A673 (cell line): Measurements from ENCODE around the gene SYNPO. TPM values are rescaled to one million over a fixed set of nuclear protein-coding genes. Genes with fewer than 3 reads are reported as not detected.

Experiments used
- BruUV-seq: library from RNA; stranded (reverse); fragments of 400-500 nt; replicated peaks from 2 replicates; lab custom pipeline; 2021; lab: Mats Ljungman, UMichigan
- CTCF ChIA-PET: fragments of 300-600 bp; sonication (Branson Sonifier 250); formaldehyde crosslinking; loops from one replicate; lab custom pipeline; 2022; ENCODE audit warnings: antibody characterized with exemption; lab: Charles Lee
- POLR2A ChIA-PET: fragments of 300-600 bp; sonication (Branson Sonifier 250); formaldehyde crosslinking; loops from one replicate; lab custom pipeline; 2022; ENCODE audit warnings: antibody characterized with exemption; ENCODE audit not compliant: low non-redundant PET; lab: Charles Lee
- DNase-seq: peaks from one replicate; pipeline ENCODE4 v3.0.0-alpha.2; 2015; ENCODE audit warnings: low spot score
- H3K27ac ChIP-seq: fragments of 200-600 bp; sonication (generic); 2 replicates; pipeline ENCODE4 v1.5.1; 2016; ENCODE audit warnings: mixed run types, low read depth, mild to moderate bottlenecking, mixed read lengths, antibody characterized with exemption, low read length; ENCODE audit not compliant: poor library complexity, severe bottlenecking
- H3K27me3 ChIP-seq: fragments of 200-600 bp; sonication (generic); replicated peaks from 2 replicates; pipeline ENCODE4 v1.6.1; 2017; ENCODE audit warnings: mixed run types, low read depth, mild to moderate bottlenecking, mixed read lengths, antibody characterized with exemption, low read length; ENCODE audit not compliant: insufficient read depth, poor library complexity
- H3K36me3 ChIP-seq: fragments of 200-600 bp; sonication (generic); 2 replicates; pipeline ENCODE4 v1.6.1; 2016; ENCODE audit warnings: mixed run types, mild to moderate bottlenecking, mixed read lengths, antibody characterized with exemption, low read length; ENCODE audit not compliant: insufficient read depth, poor library complexity, severe bottlenecking
- H3K4me1 ChIP-seq: fragments of 200-600 bp; sonication (generic); 2 replicates; pipeline ENCODE4 v1.6.1; 2017; ENCODE audit warnings: mixed run types, mild to moderate bottlenecking, mixed read lengths, antibody characterized with exemption, low read length; ENCODE audit not compliant: insufficient read depth, poor library complexity, severe bottlenecking
- H3K4me3 ChIP-seq: fragments of 200-600 bp; sonication (generic); 2 replicates; pipeline ENCODE4 v1.5.1; 2016; ENCODE audit warnings: low read depth, mixed run types, mild to moderate bottlenecking, mixed read lengths, low read length; ENCODE audit not compliant: poor library complexity, severe bottlenecking
- H3K9me3 ChIP-seq: fragments of 200-600 bp; sonication (generic); 2 replicates; pipeline ENCODE4 v1.6.1; 2016; ENCODE audit warnings: mixed run types, low read depth, mild to moderate bottlenecking, mixed read lengths, antibody characterized with exemption, low read length; ENCODE audit not compliant: poor library complexity, severe bottlenecking
- CTCF ChIP-seq: fragments of 300-800, 200-600 bp; sonication (generic); conservative IDR thresholded peaks from 2 replicates; pipeline ENCODE4 v1.5.1; 2017; ENCODE audit warnings: low read depth, mild to moderate bottlenecking, antibody characterized with exemption, low read length, moderate library complexity, mixed read lengths
- EZH2 ChIP-seq: fragments of 200-600 bp; sonication (generic); IDR thresholded peaks from 2 replicates; pipeline ENCODE4 v1.6.1; 2017; ENCODE audit warnings: borderline replicate concordance, low read depth, mild to moderate bottlenecking, mixed read lengths, antibody characterized with exemption, low read length; ENCODE audit not compliant: poor library complexity, severe bottlenecking
- intact Hi-C: fragments of 100-400 bp; cut with micrococcal nuclease; formaldehyde crosslinking; loops from one replicate; pipeline ENCODE4 v1.10.0; 2022; ENCODE audit not compliant: unreplicated experiment
- total RNA-seq: library from RNA; stranded (reverse); gene quantifications from 2 replicates; pipeline ENCODE4 v1.2.3, GENCODE V29; 2021

SYNPO gene
- total RNA-seq, 1 experiment from 2014 or later = 7.6 TPM

- no TSS peak for BruUV-seq
- Histone ChIP-seq H3K4me3 (no peak overlapping the region), H3K9me3 (no peaks in the 10 kb centered on the region), H3K27me3 (no peaks in the 10 kb centered on the region), H3K27ac (no peak overlapping the region), H3K4me1 (peaks cover 17% of the 10 kb centered on the region), H3K36me3 (no peaks in the 10 kb centered on the region)
- CTCF ChIA-PET = no interaction called here
- no peak for DNase-seq
- POLR2A ChIA-PET = no interaction called here
- intact Hi-C loops = loop anchor here (10.0 kb wide), 1 partner anchor 197 kb away; no protein-coding TSS in a partner anchor
- no peak for TF ChIP-seq CTCF
- TF ChIP-seq EZH2 = no peak
Measured at GRCh38 chr5:150651382-150651781, 10.9 kb downstream of the SYNPO start.

- Histone ChIP-seq H3K4me3 (no peak overlapping the region), H3K4me1 (peaks cover 17% of the 10 kb centered on the region), H3K9me3 (no peaks in the 10 kb centered on the region), H3K27ac (no peak overlapping the region), H3K36me3 (no peaks in the 10 kb centered on the region), H3K27me3 (no peaks in the 10 kb centered on the region)
- BruUV-seq = no TSS peak
- TF ChIP-seq EZH2 (no peak), CTCF (no peak)
- CTCF ChIA-PET = interaction anchor here (0.7 kb wide), 1 partner anchor 692 kb away, joined by 3 read pairs; no protein-coding TSS in a partner anchor
- POLR2A ChIA-PET = interaction anchor here (0.5 kb wide), 1 partner anchor 196 kb away, joined by 5 read pairs; no protein-coding TSS in a partner anchor
- intact Hi-C loops = loop anchor here (10.0 kb wide), 1 partner anchor 197 kb away; no protein-coding TSS in a partner anchor
- DNase-seq = no peak
Measured at GRCh38 chr5:150651924-150652671, 11.6 kb downstream of the SYNPO start.

GRCh38 chr5:150653145-150653761 is 12.8 kb downstream of the SYNPO start:
- intact Hi-C loops = loop anchor here (10.0 kb wide), 1 partner anchor 198 kb away; no protein-coding TSS in a partner anchor
- H3K27me3 ChIP-seq = no peaks in the 10 kb centered on the region
- H3K36me3 ChIP-seq = no peaks in the 10 kb centered on the region
- no peak for TF ChIP-seq EZH2
- no peak for TF ChIP-seq CTCF
- DNase-seq = no peak
- peaks cover 17% of the 10 kb centered on the region for H3K4me1 ChIP-seq
- H3K27ac ChIP-seq = no peak overlapping the region
- H3K9me3 ChIP-seq = no peaks in the 10 kb centered on the region
- H3K4me3 ChIP-seq = no peak overlapping the region
- BruUV-seq = no TSS peak
- CTCF ChIA-PET = no interaction called here
- POLR2A ChIA-PET = no interaction called here
